ENCODE results near the gene NT5DC2.

- TF ChIP-seq CTCF (conservative IDR thresholded peaks at IDR 0.05; ENCODE audit: low read depth, low read length) (no peak), EZH2 (IDR thresholded peaks at IDR 0.05; ENCODE audit: low read length, unreplicated experiment) (no peak), EZH2phosphoT487 (IDR thresholded peaks at IDR 0.05; ENCODE audit: borderline replicate concordance, low read length) (no peak)
Measured at GRCh38 chr3:52479877-52480575, 53.6 kb downstream of the NT5DC2 start.

Data from PC-3 (cell line).